Hypothalamus (tissue), 51 donors: ENCODE results near the gene BRSK2.

Experiments
- DNase-seq, 51 donors: peaks; one replicate each; lab custom pipeline; 2025; lab: John Stamatoyannopoulos, UW

The BRSK2 gene

DNA sequence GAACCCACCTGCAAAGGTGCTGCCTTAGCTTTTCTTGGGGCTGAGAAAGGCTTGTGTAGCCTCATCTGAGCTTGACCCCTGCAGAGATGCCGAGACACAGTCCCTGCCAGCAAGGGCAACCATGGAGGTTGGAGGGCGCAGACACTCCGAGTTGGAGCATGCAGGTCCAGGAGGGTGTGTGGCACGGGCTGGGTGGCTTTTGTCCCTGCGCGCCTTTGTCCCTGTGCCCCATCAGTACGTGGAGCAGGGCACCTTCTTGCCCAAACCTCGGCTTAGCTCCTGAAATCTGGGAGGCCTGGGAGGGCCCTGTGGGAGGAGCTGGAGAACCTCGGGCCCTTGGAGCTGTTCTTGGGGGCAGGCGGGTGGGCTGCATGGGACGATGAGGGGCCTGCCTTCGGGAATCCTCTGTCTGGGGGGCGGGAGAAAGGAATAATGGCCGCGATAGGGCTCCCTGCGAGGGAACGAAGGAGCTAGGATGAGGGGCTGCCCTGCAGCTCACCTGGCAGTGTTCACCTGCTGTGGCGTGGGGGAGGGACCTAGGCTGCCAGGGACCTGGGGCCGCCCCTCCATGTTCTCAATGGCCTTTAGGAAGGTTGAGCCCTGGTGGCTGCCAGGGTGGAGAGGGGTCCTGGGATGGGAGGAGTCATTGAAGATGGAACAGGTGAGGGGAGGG is 3.4 kb downstream of the BRSK2 start:
- DNase-seq, result no peak

DNA sequence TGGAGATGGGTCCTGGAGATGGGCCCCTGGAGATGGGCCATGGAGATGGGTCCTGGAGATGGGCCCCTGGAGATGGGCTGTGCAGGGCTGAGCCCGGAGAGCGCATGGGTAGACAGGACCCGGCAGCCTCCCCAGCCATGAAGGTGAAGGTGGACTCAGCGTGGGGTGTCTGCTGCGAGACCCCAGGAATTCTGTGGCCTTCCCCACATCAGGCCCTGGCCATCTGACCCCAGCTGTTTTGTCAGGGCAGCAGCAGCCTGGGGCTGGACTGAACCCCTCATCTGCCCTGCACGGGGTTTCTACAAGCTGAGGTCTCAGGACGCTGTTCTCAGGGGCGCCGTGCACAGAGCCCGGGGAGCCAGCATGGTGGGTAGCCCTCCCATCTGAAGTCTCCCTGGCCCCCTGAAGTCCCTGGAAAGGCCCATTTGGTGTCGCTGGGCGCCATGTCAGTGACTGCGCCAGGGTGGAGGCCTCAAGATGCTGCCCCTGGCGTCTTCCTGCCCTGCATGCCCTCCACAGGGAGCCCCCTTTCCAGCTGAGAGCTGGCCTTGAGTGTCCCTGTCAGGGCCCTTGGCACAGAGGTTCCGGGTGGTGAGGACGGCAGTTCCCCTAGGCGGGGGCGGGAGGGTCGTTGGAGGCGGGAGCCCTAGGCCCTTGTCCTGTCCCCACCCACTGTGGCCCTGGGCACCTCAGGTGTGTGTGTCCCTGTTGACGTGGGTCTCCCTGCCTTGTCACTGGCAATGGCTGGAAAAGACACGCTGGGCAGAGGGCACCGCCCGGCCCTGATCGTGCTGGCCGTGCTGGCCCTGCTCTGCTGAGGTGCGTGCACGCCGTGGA is 5.4 kb downstream of the BRSK2 start:
- no peak for DNase-seq

DNA sequence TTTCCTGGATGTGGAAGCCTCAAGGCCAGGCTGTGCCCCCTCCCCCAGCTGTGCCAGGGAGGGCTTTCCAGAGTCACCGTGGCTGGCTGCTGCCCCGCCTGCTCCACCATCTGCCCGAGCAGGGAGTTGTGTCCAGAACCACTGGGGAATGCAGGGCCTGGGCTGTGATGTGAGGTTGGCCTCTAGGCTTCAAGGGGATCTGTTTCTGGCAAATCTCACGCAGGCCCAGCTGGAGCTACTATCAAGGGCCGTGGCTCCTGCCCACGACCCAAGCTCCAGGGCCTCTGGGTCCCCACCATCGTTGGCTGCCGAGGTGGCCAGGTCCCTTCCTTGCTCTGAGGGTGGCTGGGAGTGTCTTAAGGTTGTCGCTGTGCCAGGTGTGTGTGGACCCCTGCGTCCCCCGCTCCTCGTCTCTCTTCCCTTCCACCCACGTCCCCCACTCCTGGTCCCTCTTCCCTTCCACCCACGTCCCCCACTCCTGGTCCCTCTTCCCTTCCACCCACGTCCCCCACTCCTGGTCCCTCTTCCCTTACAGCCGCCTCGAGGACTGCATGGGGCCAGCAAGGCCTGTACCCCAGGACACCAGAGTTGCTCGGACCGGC is 6.1 kb downstream of the BRSK2 start:
- DNase-seq, result peak in 1 of 51 donors; percentile 26

DNA sequence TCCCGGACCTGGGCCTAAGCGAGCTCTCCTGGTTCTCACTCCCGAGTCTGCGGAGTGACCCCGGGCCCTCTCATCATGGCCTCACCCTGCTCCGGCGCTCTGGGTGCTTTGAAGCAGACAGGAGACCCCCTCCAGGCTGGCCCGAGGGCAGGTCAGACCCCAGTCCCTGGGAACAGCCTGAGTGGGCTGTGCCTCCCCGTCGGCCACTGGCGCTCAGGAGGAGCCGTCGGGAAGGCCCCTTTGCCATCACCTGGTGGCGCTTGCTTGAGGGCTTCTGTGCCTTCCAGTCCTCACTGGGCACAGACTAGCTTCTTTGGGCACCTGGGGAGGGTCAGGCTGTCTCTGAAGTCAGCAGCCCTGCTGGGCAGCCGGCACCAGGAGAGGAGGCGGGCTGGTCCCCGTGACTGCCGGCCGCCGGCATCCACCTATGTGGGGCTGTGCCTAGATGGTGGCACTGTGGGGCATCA is 6.7 kb downstream of the BRSK2 start:
- DNase-seq, result no peak

DNA sequence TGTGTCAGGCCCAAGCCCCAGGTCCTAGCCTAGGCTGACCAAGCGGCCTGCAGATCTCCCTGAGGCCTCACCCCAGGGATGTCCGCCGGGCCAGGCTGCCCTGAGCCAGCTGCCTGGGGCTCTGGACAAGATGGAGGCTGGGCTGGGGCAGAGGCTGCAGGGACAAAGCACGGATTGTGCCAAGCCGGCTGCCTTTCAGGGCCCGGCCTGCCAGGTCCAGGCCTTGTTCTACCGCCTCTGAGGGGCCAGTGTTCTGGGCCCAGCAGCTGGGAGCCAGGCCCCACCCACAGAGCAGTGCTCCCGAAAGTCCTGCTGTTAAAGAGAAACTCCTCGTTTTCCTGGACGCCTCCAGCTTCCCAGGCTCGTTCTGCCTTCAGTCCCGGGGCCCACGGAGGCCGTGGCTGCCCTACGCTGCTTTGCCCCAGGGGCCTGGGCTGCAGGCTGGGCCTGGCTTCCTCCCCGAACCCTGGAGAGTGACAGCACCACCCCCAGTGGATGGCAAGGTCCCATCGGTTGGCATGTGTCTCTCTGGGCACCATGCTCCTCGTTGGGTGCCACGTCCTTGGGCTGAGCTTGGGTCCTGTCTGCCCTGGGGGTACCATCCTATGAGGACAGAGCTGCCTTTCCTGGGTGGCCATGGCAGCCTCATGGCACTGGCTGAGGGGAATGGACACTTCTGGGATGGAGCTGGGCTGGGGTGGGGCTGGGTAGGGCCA is 7.6 kb downstream of the BRSK2 start:
- DNase-seq, result peak in 49 of 51 donors; percentile 44 to 97 (median 86)

DNA sequence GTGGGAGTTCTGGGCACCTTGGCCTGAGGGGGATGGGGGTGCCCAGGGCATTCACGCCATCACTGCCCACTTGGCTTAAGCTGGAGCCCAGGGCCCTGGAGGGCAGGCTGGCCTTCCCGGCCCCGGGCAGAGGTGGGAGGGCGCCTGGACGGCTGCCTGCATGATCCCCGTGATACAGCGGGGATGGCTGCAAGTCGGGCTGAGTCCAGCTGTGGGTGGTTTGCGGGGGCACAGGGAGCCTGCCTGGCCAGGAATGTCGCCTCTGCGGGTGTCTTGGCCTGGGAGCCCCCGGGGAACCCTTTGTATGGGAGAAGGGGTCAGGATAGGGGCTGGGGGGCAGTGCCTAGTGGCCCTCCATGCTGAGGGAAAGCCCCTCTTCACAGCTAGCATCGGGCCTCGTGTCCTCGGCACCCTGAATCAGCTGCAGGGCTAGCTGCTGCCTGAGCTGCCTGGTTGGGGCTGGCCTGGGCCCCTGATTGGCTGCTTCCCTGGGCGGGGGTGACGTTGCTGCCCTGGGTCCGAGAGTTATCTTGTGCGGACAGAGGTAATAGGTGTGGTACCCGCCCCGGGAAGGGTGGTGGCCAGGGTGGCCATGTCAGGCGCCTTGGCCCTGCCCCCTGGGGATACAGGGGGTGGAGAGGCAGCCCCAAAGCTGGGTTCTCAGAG is 8.3 kb downstream of the BRSK2 start:
- peak in 4 of 51 donors; percentile 30 to 49 (median 42) for DNase-seq

DNA sequence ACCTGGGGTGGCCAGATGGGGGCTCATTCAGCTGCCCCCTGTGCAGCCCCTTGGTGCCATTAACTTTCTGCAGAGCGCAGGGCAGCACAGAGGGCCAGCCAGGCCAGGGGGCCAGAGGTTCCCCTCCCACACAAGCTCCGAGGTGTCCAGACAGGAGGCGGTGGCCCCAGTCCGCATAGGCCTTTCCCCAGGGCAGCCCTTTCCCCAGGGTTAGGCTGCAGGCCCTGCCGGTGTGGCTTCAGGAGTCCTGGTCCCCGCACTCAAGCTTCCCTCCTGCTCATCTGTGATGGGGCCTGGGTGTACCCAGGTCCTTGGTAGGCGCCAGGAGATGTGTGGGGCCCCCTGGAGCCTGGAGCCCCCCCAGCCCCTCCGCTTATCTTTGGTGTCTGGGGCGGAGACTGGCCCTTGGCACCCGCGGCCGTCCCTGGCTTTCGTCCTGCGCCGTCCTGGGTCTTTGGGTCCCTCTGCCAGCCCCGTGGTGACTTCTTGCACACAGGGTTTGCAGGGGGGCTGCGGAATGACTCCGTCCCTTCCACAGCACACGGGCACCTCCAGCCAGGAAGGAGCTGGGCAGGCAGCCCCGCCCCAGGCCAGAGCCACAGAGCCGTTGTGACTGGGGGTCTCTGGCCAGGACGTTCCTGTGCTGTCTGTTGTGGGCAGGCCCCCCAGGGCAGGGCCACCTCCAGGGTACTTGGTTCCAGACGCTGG is 8.9 kb downstream of the BRSK2 start:
- no peak for DNase-seq

DNA sequence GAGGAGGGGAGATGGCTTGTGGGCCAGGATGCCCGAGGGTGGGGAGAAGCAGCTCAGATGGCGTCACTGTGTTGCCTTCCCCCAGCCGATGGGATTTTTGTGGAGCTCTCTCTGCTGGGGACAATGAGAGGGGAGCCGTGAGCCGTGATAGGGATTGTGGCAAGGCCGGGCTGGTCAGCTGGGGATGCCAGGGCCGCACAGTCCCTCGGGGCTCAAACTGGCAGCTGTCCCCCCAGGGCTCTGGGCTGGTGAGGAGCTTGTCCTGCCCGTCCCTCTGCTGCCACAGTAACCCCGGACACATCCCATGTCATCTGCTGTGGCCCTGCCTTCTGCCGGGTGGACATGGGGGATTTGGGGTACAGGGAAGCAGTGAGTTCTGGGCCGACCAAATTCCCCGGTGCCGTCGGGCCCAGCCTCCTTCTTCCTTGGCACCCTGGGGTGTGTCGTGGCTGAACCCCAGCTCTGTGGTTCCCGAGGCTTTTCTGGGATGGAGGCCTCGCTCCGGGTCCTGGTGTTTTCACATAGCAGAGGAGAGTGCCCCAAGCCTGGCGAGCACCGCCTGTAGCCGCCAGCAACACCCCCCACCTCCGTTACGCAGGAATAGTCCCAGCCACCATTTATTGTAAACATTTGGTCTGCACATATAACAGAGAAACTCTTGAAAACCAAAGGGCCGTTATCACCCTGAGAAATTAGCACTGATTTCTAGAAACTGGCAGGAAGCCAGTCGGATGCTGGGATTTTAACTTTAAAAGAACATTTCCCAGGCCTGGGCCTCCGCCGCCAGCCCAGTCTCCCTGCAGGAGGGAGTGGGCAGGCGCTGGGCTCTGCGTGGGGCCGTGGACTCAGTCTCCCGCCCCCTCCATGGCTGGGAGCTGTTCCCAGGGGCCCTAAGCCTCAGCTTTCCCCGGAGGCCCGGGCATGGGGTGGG is 9.9 kb downstream of the BRSK2 start:
- DNase-seq, result no peak

DNA sequence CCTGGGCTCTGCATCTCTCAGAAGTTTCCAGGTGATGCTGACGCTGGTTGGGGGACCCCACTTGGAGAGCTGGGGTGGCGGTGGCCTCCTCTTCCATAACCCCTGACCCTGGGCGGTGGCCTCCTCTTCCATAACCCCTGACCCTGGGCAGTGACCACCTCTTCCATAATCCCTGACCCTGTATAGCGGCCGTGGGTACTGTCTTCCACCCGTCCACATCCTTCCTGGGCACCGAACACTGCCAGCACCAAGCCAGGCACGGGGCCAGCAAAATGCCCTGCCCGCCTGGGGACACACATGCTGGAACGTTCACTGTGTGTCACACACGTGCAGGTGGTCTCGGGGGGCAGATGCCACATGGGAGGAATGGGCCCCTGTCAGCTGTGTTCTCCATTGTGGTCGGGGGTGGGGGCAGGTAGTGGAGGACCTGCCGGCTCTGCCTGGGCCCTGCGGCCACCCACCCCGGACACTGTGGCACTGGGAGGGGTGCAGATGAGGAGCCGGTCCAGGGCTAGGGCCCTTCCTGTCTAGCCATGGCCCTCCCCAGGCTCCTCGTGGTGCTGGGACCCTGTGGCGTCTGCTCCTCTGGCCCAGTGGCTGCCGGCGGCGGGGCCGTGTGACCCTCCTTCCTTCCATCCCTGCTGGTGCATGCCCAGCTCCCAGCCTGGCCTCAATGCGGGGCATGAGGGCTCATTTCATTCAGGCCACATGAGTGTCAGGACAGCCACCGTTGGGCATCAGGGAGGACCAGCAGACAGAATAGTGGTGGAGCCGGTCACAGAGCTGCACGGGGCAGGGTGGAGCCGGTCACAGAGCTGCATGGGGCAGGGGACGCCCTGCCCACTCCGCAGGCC is 10.8 kb downstream of the BRSK2 start:
- DNase-seq, result no peak

DNA sequence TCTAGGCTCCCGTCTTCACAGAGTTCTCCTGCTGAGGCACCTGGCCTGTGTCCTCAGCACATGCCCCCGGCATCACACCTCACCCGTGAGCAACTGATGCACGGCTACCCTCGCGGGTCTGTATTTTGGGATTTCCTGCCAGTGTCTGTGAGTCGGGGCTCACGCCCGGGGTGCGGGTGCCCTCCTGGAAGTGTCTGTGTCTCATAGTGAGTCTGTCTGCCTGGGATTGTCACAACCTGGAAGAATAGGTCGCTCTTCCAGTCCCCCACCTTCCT is 11.4 kb downstream of the BRSK2 start:
- no peak for DNase-seq

DNA sequence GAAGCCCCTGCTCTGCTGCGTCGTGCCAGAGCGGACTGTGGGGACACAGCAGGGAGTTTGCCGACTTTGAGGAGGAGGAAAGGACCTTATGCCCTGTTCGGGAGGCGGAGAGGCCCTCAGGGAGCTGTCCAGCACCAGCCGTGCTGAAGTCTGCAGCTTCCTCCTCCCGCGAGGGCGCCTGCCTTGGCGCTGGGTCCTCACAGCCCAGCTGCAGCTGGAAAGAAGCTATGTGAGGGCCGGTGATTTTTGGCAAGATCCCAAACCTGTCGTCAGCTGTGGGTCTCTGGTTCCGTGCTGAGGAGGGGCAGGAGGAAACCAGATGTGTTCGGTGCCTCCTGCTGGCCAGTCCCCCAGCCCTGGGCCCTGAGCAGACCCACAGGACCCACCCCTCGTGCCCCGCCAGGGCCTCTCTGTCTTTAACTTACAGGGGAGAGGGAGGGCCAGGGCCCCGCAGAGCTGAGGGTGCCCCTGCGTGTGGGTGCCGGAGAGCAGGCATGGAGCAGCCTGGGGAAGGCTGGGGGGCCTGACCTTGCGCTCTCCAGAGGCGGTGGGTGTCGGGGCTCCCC is 12.0 kb downstream of the BRSK2 start:
- peak in 39 of 51 donors; percentile 17 to 80 (median 56) for DNase-seq

DNA sequence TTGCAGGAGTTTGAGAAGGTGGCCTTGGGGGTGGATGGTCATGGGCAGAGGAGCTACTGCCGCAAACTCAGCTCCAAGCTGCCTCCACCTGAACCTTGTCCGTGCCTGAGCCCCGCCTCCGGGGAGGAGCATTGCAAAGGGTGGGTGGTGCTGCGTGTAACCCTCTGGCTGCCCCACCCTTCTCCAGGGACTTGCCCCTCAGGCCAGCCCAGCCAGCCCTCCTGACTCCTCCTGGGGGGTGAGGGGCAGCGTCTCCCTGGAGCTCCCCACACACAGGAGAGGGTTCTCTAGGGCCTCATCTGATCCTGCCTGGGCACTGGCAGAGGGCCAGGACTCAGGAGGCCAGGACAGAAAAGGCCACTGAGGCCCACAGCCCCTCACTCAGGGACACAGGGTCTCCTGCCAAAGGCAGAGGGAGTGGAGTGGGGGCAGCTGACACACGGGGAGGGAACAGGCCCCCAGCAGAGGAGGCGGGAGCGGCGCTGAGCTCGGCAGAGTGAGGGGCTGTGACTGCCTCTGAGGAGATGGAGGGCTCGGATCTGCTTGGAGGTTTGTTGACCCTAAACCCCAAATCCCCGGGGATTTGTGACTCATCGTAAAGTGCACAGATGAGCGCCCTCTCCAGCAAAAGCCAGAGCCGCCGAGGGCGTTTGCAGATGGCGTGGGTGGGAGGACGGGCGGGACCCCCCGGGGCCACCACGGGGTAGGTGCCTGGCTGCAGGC is 12.8 kb downstream of the BRSK2 start:
- no peak for DNase-seq

DNA sequence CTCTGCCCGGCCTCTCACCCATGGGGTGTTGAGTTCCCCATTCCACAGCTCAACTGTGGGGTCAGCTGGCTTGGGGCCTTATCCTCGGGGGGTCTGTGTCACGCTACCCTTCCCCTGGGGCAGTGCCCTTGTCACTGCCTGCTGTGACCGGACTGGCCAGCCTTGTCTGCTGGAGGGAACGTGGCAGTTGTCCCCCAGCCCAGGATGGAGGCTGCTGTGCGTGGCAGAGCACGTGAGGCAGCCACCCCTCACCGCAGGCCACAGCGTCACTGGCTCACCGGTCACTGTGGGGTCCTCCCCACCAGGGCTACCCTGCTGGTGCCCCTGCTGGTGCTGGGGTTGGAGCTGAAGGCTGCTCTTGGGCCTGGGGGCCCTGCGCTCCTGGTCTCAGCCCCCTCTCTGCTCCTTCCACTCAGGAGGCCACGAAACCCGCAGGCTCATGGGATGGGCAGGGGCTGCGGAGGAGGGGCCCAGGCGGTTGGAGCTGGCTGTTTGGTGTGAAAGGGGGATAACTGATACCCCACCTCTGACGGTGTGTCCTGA is 13.4 kb downstream of the BRSK2 start:
- DNase-seq, result no peak

DNA sequence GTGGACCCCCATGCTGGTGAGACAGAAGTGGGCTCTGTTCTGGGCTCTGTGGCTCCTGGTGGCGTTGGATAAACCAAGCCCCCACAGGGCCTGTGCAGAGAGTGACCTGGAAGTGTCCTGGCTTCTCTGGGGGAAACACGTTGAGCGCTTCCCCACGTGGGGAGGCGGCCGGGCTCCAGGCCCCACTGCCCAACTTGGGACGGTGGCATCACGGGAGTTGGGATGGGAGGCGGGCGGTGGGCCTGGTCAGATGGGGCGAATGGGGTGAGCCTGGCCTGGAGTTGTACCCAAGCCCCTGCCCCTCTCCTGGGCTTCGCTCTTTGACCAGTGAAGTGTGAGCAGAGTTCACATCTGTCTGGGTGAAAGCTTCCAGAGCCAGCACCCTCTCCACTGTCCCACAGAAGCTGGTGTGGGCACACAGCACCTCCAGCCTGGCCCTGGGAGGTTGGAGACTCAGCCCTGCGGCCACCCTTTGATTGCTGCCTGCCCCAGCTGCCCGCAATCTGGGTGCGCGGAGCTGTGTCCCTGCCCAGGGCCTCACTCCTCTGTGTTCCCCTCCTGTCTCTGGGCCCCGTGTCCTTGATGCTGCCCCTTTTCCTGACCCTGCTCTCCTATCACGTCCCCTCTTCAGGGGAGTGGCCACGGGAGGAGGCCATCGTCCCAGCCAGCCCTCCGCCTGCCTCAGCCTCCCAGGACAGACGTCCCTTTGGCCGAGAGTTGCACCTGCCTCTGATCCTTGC is 14.2 kb downstream of the BRSK2 start:
- DNase-seq, result no peak

DNA sequence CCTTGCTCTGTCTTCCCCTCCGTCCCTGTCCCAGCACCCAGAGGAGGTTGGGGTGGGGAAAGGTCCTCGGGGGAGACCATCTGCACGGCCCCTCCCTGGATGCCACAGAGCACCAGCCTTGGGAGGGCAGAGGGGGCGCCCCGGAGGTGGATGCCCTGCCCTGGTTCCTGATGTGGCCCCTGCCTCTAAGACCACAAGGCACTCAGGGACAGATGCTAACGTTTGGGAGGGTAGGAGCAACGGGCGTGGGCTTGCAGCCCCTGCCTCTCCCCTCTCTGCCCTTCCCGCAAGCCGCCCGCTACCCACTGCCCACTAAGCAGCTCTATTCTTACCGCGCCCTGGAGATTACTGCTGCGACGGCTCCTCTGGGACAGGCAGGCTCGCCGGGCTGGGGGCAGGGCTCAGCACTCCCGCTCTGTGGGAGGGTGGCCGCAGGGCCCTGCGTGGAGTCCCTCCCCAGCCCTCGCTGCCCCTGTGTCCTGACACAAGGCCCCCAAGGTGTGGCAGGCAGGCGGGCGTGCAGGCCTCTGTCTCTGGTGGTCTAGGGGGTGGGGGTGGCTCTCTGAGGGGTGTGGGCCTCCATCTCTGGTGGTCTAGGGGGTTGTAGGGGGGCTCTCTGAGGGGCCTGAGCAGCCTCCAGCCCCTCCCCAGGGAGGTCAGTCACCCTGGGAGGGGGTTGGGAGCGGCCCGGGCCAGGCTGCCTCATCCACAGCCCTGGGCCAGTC is 14.9 kb downstream of the BRSK2 start:
- DNase-seq, result no peak
